Measurements from ENCODE around the gene PIK3C2B.
"Not testable (repeated sequence)": the region's sequence is repeated elsewhere in the genome, so short reads cannot be mapped to it uniquely, and the experiment has no call there.

The PIK3C2B gene

GRCh38 chr1:204506201-204506968 is 11.8 kb upstream of the PIK3C2B start:
- DNase-seq, result peak; percentile 96

- no peak for DNase-seq
These were observed 11.1 kb upstream of the PIK3C2B start for GRCh38 chr1:204505674-204506200.

- no peak for DNase-seq
These were observed 9.4 kb upstream of the PIK3C2B start for GRCh38 chr1:204503913-204504519.

GRCh38 chr1:204503122-204503912 is 8.7 kb upstream of the PIK3C2B start:
- DNase-seq, result peak; percentile 76

GRCh38 chr1:204502241-204502640 is 7.6 kb upstream of the PIK3C2B start:
- peak; percentile 23 for DNase-seq

GRCh38 chr1:204499511-204500468 is 5.2 kb upstream of the PIK3C2B start:
- DNase-seq, result no peak

GRCh38 chr1:204498981-204499380 is 4.4 kb upstream of the PIK3C2B start:
- DNase-seq, result no peak

GRCh38 chr1:204495777-204496176 is 1.2 kb upstream of the PIK3C2B start:
- no peak for DNase-seq

GRCh38 chr1:204495078-204495753 is 611 bp upstream of the PIK3C2B start:
- no peak for DNase-seq

- no peak for DNase-seq
These were observed 673 bp downstream of the PIK3C2B start for GRCh38 chr1:204493984-204494280.

GRCh38 chr1:204493145-204493983 is 1.2 kb downstream of the PIK3C2B start:
- peak; percentile 60 for DNase-seq

- no peak for DNase-seq
These were observed 3.0 kb downstream of the PIK3C2B start for GRCh38 chr1:204491655-204492054.

- DNase-seq, result peak; percentile 50
These were observed 7.4 kb downstream of the PIK3C2B start for GRCh38 chr1:204487256-204487615.

- DNase-seq, result not testable (repeated sequence)
These were observed 7.9 kb downstream of the PIK3C2B start for GRCh38 chr1:204486513-204487255.

GRCh38 chr1:204483791-204484190 is 10.8 kb downstream of the PIK3C2B start:
- DNase-seq, result no peak

GRCh38 chr1:204480515-204480914 is 14.1 kb downstream of the PIK3C2B start:
- DNase-seq, result no peak

GRCh38 chr1:204479387-204480136 is 15.0 kb downstream of the PIK3C2B start:
- DNase-seq, result no peak

- no peak for DNase-seq
These were observed 15.7 kb downstream of the PIK3C2B start for GRCh38 chr1:204478921-204479320.
